NCI-H146 (cell line): ENCODE results near the gene GOLGA7B.

ENCODE experiments used
- DNase-seq: peaks from one replicate; lab custom pipeline; 2025; lab: John Stamatoyannopoulos, UW

GOLGA7B gene

DNA sequence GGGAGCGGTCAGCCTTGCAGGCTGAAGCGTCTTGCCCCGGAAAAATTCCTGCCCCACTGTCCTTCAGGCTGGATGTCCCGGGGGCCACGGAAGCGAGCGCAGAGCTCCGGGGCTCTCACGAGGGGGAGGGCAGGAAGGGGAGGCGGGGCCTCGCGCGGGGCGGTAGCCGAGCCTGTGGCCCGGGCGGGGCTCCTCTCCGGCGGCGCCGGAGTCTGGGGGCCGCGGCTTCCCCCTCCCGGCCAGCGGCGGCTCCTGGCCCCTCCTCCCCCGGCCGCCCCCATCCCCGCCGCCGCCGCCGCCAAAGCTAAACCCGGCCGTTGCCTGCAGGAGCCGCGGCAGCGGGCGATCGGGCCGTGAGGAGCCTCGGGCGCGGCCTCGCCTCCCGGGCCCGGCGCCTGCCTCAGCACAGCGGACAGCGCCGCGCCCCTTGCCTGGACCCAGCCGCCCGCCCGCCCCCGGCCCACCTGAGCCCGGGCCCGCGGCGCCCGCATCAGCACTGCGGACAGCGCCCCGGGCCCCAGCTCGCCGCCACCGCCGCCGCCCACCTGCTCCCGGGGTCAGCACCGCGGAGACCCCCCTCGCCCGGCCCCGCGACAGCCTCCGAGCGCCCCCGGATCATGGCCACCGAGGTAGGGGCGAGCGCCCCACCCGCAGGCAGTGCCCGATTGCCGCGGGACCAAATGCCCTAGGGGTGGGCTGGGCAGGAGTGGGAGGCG lies at the start of gene GOLGA7B:
GOLGA7B (plus strand) TSS at position 157 of the 716 bp plus-strand sequence; CDS start at position 618, 461 bp downstream.
- peak; percentile 79 for DNase-seq

DNA sequence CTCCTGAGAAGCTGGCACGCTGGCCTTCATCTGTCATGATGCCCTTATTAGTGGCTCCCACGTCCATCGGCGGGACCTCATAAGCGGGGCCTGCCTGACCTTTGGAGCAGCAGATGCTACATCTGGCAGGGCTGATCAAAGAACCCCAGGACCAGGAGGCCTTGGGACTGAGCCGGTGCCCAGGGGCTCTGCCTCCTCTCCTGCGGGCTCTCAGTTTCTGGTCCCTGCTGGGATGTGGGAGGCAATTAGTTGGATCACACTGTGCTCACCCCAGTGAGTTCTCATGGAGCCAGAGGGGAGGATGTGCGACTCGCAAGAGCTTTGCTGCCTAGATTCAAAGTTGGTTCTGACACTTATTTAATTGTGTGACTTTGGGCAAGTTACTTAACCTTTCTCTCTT lies 49.2 kb upstream of the GOLGA7B start:
- DNase-seq = no peak

- peak; percentile 25 for DNase-seq
Measured at GRCh38 chr10:97801422-97801821, 48.2 kb upstream of the GOLGA7B start.

- DNase-seq = peak; percentile 18
Measured at GRCh38 chr10:97805096-97805884, 44.4 kb upstream of the GOLGA7B start.

GRCh38 chr10:97805949-97806348 lies 43.7 kb upstream of the GOLGA7B start:
- no peak for DNase-seq

DNA sequence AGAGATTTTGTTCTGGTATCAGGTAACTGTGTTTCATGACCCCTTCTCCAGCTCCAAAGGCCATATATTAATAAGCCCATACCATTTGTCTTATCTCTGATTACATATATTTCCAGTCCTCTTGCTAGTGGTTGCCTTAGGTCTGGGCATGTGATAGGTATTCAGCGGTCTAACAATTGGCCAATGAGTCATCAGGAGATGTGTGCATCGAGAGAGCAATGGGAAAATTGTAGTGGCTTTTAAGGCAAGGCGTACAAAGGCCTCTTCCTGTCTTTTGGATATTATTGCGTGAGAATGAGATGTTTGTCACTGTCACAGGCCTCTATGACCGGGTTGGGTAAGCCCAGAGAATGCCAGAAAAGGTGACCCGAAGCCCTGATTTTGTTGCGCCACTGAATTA lies 39.2 kb upstream of the GOLGA7B start:
- DNase-seq = peak; percentile 44

DNA sequence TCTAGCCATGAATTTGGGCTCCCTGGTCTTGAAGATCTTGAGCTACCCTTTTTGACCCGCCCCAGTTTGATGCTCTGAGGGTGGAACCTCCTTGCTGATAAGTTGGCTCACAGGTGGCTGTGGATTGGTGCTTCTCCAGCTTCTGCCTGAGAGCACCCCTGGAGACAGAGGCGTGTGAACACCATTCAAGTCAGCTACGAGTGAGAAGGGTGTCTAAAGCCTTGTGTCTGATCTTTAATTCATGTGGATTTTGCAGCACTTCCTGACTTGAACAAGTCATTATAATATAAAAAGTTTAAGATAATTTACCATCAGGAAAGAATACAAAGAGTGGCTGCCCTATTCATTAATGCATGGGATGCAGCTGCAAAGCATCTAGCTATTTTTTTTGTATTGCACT lies 37.7 kb upstream of the GOLGA7B start:
- DNase-seq = no peak

DNA sequence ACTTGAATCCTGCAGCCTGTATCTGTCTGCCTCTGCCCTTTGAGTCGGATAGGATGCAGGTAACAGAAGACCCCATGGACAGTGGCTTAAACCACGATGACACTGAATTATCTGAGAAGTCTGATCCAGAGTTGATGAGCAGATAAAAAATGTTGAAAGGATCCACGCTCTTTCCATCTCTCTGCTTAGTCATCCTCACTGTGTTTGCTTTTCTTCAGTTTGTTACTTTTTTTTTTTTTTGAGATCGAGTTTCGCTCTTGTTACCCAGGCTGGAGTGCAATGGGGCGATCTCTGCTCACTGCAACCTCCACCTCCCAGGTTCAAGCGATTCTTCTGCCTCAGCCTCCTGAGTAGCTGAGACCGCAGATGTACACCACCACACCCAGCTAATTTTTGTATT lies 36.9 kb upstream of the GOLGA7B start:
- no peak for DNase-seq

DNA sequence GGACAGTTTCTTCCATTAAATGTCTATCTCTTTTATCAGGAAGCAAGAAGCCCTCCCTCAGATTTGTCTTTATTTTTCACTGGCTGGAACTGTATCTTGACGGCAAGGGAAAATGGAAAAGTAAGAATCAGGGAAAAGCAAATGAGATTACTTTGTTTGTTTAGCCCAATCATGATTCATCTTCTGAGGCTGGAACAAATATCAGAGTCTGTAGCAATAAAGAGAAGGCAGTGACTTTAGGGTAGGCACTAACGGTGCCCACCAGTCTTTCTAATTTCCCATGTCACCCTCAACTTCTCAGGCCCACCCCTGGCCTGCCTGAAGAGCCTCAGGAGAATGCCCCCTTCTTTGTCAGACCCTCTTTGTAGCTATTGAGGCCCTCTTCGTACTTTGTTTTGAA lies 36.3 kb upstream of the GOLGA7B start:
- DNase-seq = no peak

- DNase-seq = no peak
Measured at GRCh38 chr10:97814996-97815395, 34.6 kb upstream of the GOLGA7B start.

- no peak for DNase-seq
Measured at GRCh38 chr10:97816609-97817008, 33.0 kb upstream of the GOLGA7B start.

GRCh38 chr10:97818572-97818971 lies 31.1 kb upstream of the GOLGA7B start:
- no peak for DNase-seq

- no peak for DNase-seq
Measured at GRCh38 chr10:97820096-97820704, 29.4 kb upstream of the GOLGA7B start.

DNA sequence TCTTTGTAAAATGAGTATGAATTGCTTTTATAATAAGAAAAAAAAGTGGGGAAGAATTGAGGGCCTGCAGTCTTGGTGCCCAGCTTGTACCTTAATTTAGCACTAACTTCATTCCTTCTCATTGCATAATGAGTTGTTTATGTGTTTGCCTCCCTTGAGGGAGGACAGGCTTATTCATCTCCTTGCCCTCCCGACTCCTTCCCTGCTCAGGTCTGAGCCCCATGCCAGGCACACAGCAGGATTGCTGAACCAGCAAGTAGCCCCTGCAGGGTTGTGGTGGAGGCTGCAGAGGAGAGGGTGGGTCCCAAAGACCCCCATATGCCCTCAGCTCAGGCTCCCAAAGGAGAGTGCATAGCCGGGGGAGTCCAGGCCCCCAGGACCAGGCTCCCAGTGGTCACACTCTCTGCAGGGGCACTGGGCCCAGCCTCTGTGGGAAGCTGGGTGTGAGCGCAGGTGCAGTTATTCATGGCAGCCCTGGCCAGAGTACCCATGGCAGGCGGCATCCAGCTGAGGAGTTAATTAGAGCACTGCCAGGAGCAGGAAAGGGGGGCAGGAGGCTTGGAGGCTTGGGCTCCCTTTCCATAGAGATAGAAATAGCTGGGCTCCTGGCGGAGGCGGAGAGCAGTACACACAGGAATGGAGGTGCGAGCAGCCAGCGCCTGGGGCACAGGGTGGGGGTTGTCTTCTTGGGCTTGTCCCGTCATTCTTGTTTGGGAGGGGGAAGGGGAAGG lies 28.2 kb upstream of the GOLGA7B start:
- peak; percentile 92 for DNase-seq

DNA sequence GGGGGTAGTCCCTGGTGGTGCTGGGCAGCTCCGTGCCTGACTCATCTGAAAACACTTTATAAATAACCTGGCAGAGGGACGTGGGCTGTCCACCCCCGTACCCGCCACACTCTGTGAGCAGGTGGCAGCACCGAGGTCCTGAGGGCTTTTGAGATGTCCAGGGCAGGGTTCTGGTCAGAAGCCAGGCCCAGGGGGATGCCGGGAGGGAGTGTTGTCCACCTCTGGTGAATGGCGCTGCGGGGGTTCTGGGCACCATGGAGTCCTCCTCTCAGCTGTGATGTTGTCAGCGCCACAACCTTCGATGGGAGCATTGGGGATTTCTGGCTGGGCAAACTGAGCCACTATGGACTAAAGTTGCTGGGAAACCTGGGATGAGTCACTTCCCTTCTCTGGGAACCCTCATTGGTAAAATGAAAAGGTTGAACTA lies 27.4 kb upstream of the GOLGA7B start:
- DNase-seq = peak; percentile 89

DNA sequence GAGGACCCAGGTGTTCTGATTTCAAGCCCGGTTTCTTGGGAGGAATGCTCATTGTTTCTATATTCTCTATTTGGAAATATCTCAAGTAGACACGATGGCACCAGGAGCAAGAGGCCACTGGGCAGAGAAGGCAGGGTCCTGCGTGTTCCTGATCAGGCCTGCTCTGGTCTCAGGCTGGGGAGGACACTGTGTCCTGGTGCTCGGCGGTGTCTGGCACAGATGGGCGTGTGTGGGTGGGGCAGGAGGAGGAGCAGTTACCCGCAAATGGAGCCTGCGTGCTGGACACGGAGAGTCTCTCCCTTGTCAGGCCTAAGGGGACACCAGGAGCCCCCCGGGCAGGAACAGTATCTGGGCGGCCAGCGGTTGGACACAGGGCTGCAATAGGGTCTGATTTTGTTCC lies 25.9 kb upstream of the GOLGA7B start:
- no peak for DNase-seq

- DNase-seq = no peak
Measured at GRCh38 chr10:97825020-97825760, 24.5 kb upstream of the GOLGA7B start.

- DNase-seq = no peak
Measured at GRCh38 chr10:97826892-97827291, 22.8 kb upstream of the GOLGA7B start.

DNA sequence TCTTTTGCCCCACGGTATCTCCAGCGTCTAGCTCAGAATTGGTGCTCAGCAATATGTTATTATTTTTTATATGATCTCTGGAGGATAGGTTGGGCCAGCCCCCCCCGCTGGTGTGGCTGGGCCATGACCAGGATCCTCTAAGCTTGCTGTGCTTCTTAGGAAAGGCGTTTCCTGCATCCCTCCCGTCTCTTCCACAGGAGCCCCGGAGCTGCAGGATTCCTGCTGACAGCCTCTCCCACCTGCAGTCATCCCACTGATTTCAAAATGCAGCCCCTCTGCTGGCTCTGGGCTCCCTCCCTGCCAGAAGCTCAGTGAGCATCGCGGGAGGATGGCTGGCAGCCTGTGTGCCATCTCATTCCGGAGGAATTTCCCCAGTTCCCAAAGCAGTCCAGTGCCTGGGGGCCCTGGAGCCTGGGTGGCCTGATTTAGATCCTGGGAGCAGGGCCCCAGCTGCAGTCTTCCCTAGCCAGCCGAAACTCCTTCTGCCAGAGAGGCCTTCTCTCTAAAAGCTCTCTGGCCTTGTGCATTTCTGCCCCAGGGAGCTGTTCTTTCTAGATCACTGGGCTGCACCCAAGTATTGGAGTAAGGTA lies 21.8 kb upstream of the GOLGA7B start:
- DNase-seq = no peak

GRCh38 chr10:97828721-97829120 lies 20.9 kb upstream of the GOLGA7B start:
- no peak for DNase-seq

- DNase-seq = no peak
Measured at GRCh38 chr10:97830064-97830463, 19.6 kb upstream of the GOLGA7B start.
